GM12801 (cell line): ENCODE measurements around the gene NFIA.

Experiments
- TF ChIP-seq, protein P1 (sequence below): IDR thresholded peaks from one replicate; pipeline ENCODE4 v1.5.1; 2011; ENCODE audit warnings: control low read depth; ENCODE audit not compliant: insufficient read length; ENCODE audit errors: extremely low read depth

The NFIA gene

DNA sequence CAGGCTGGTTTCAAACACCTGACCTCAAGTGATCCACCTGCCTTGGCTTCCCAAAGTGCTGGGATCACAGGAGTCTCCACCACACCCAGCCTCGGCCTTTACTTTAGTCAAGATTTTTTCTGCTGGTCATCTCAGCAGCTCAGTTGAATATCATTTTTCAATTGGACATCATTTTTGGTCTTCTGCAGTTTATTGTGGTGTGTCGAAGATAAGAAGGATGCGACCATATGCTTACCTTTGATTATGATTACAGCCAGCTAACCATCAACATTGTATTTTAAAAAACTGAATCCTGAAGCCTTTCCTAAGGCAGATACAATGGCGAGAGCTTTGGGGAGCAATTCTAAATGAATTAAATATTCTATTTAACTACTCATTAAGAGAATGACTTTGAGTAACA is 12.3 kb upstream of the NFIA start:
- TF ChIP-seq, protein P1, sequence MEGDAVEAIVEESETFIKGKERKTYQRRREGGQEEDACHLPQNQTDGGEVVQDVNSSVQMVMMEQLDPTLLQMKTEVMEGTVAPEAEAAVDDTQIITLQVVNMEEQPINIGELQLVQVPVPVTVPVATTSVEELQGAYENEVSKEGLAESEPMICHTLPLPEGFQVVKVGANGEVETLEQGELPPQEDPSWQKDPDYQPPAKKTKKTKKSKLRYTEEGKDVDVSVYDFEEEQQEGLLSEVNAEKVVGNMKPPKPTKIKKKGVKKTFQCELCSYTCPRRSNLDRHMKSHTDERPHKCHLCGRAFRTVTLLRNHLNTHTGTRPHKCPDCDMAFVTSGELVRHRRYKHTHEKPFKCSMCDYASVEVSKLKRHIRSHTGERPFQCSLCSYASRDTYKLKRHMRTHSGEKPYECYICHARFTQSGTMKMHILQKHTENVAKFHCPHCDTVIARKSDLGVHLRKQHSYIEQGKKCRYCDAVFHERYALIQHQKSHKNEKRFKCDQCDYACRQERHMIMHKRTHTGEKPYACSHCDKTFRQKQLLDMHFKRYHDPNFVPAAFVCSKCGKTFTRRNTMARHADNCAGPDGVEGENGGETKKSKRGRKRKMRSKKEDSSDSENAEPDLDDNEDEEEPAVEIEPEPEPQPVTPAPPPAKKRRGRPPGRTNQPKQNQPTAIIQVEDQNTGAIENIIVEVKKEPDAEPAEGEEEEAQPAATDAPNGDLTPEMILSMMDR: no peak

- TF ChIP-seq, protein P1: no peak
Observed at GRCh38 chr1:61071205-61072130, 10.9 kb upstream of the NFIA start.

GRCh38 chr1:61073871-61074270 is 8.5 kb upstream of the NFIA start:
- TF ChIP-seq, protein P1: no peak

DNA sequence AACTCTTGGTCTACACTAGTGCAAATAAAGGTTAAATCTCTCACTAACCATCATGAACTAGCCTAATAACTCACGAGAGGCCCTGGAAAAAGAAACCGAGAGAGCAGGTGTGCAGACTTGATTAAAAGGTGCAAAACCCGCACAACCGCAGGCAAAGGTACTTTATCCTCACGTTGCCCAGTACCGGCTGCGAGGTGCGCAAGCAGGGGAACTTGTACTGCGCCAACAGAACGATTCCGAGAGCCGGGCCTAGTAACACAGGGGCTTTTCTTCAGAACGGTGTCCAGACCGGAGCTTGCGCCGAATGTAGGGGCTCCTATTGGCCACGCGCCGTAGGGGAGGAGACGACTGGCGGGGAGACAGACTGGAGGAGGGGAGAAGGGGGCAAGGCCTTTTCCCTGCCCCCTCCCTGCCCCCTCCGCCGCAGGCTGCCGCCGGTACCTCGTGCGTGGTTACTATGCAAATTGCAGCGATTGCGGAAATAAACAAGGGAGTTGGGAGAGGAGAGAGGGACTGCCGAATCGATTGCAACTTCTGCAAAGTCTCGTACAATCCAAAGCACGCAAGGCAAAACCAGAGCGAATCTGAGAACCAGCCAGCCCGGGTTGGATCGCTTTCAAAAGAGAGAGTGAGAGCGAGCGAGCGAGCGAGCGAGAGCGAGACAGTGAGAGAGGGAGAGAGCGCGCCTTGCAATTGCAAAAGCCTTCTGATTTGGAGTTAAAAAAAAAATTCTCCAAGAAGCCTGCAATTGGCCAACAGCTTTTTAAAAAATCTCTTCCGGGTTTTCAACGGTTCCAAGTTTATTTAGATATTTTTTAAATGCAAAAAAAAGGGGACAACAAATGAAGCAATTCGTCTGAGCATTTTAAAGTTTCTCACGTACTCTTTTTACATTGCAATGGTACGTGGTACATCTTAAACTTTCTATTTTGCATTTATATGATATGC is 5.4 kb upstream of the NFIA start:
- TF ChIP-seq, protein P1: no peak

- TF ChIP-seq, protein P1: no peak
Observed at GRCh38 chr1:61077676-61078541, 4.5 kb upstream of the NFIA start.

DNA sequence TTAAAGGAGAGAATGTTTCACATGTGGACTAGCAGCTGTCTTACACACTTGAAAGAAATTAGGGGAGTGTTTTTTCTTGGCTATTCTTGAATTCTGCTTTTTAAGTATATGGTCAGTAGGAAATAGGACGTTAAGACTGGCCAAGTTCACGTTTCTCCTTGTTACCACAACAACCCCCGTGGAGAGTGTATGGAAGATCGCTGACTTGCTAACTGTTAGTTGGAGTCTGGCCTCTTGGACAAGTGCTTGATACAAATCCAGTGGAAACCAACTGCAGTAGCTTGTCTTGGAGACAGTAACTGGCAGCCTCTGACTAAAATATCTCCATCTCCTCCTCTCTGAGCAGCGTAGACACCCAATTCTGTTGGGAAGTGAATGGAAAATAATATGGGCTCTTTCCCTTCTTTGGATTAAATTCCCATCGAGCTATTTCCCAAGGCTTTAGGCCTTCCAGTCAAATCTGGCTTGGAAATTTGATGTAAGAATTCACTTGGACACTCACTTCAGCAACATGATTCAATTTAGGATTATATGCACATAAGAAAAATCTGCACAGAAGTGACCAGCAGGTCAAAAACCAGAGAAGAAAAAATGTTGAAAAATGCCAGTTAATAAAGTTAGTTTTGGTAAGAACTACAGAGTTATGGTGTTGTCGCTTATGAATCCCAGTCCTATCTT is 3.6 kb upstream of the NFIA start:
- TF ChIP-seq, protein P1: no peak
